Stimulated activated CD4-positive, alpha-beta T cell treated with anti-CD3 and anti-CD28 coated beads, Interleukin-2, amount 100 ng/mL, for 24 hours (primary cell): ENCODE measurements around the gene PARP3.
"Not testable (repeated sequence)": the region's sequence is repeated elsewhere in the genome, so short reads cannot be mapped to it uniquely, and the experiment has no call there.

Source experiments
- DNase-seq, 2 donors: peaks; one replicate each; pipeline ENCODE4 v3.0.0-alpha.2; 2020

The PARP3 gene

GRCh38 chr3:51941798-51942602 lies at the start of gene PARP3, which contains the start of gene RRP9:
Gene PARP3 (plus strand): TSS chr3:51942363. CDS start chr3:51943356, 993 bp downstream.
Gene RRP9 (minus strand): TSS chr3:51941904. CDS start chr3:51941867, 37 bp downstream.
- peak; percentile 100 for DNase-seq

DNA sequence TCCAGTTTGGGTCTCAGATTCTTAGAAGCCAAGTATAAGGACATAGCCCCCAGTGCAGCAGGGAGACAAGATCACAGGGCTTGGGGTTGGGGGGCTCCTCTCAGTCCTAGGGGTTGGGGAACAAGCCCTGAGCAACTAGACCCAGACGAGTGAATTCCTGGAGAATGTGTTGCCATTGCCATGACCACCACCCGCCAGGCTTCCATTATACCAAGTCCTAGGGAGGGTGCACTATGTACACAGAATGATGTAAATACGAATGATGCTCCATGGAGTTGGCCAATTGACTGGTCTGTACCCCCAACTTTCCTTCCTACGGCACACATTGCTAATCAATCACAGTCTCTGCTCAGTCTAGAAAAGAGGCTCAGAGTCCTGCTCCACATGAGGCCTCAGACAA lies 47.8 kb upstream of the PARP3 start:
- no peak for DNase-seq

DNA sequence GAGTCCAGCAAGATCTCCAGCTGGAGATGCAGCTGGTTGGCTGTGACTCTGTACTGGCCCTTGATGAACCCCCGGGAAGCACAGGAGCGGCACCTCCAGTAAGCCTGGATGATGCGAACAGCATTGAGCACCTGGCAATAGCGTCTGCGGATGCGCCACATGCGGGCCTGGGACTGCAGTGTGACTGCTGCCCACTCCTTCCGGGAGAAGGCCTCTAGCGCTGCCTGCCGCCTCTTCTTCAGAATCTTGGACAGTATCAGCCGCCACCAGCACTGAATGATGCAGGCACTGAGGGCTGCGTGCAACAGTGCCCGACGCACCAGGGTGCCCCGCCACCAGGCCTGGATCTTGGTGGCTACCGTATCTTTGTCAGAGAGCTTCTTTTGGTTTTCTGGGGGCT lies 47.2 kb upstream of the PARP3 start:
- no peak for DNase-seq

- no peak for DNase-seq
Observed at GRCh38 chr3:51896607-51897305, 45.4 kb upstream of the PARP3 start.

DNA sequence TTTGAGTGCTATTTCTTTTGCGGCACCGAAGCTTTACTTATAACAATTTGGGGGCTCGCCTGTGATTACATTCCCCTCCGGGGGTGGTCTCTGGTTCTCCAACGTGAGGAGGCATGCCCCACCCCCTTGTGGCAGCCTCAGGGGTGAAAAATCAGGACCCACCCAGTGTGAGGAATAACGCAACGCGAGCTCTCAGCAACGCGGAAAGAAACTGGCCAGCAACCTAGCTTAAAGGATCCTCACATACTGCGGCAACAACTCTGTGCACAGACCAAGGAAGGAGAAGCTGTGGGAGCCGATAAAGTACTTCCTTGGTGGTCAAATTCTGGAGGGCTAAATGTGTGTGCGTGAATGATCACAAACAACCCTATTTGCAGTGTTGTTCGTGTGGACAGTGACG lies 44.8 kb upstream of the PARP3 start:
- no peak for DNase-seq

DNA sequence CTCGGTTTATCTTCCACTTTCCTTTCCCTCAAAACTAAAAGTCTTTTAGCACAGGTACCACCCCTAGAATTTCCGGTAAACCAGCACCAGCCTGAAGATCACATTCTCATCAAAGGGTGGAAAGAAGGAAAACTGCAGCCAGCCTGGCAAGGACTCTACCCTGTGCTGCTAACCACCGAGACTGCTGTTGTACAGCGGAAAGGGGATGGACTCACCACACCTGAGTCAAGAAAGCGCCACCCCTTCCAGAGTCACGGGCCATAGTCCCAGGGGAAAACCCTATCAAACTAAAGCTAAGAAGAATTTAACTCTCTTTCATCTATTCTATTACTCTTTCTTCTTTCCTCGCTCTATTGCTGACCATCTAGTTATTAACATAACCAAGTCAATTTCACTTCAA lies 42.1 kb upstream of the PARP3 start:
- DNase-seq = not testable (repeated sequence)

DNA sequence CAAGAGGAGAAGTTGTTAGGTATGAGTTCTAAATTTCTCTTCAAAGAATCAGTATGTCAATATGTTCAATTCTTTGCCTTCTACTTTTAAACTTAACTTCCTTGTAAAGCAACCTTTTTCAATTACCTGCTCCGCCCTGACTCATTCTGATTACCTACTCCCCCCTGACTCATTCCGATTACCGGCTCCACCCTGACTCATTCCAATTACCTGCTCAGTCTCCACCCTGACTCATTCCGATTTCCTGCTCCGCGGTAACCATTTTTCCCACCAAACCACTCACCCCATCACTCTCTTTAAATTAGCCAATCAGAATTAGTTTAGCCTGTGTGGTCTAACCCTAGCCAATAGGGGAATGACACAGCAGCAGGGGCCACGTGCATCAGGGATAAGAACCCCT lies 39.8 kb upstream of the PARP3 start:
- peak; percentile 33 to 35 for DNase-seq

GRCh38 chr3:51904034-51904823 lies 37.9 kb upstream of the PARP3 start:
- no peak for DNase-seq

DNA sequence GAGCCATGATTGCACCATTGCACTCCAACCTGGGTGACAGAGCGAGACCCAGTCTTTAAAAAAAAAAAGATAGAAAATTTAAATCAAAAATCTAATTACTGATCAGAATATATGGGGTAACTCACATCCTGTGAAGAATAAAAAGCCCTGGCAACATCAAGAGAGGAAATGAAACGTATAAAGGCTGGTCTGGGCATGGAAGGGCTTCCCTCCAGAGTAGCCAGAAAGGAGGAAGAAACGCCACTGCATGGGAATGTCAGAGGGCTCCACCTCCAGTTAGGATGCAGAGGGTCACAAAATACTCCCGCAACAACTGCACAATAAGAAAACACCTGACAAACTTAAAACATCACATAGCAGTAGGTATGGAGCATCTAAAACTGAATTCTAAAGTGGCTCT lies 34.1 kb upstream of the PARP3 start:
- DNase-seq = no peak

DNA sequence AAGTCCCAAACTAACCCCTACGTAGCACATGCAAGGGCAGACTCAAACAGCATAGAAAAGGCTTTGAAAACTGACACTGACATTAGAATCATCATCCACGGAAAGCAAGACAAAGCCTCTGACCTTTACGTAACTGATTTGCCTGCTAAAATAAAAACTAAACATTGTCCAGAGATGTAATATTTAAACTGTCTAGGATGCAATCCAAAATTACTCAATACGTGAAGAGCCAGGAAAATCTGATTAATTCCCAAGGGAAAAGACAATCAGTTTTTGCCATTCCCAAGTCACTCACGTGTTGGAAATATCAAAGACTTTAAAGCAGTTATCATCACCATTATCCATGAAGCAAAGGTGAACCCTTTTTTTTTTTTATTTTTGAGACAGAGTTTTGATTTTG lies 25.7 kb upstream of the PARP3 start:
- DNase-seq = no peak

GRCh38 chr3:51921081-51921578 lies 21.0 kb upstream of the PARP3 start:
- DNase-seq = no peak

DNA sequence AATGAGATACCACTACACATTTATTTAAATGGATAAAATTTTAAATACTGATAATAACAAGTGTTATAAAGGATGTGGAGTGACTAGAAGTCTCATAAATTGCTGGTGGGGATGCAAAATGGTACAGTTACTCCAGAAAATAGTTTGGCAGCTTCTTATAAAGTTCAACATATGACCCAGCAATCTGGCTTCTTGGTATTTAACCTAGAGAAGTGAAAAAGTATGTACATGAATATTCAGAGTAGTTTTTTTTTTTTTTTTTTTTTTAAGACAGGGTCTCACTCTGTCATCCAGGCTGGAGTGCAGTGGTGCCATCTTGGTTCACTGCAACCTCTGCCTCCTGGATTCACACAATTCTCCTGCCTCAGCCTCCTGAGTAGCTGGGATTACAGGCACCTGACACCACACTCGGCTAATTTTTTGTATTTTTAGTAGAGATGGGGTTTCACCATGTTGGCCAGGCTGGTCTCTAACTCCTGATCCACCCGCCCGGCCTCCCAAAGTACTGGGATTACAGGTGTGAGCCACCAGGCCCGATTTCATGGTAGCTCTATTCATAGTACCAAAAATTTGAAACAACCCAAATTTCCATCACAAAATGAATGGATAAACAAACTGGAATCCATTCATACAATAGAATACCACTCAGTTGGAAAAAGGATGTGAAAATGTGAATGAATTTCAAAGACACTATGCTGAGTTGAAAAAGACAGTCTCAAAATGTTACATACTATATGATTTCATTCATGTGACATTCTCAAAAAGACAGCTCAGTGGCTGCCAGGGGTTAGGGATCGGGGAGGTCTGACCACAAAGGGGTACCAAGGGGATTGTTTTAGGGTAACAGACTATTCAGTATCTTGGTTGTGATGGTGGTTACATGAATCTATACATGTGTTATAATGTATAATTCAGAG lies 14.8 kb upstream of the PARP3 start:
- no peak for DNase-seq

DNA sequence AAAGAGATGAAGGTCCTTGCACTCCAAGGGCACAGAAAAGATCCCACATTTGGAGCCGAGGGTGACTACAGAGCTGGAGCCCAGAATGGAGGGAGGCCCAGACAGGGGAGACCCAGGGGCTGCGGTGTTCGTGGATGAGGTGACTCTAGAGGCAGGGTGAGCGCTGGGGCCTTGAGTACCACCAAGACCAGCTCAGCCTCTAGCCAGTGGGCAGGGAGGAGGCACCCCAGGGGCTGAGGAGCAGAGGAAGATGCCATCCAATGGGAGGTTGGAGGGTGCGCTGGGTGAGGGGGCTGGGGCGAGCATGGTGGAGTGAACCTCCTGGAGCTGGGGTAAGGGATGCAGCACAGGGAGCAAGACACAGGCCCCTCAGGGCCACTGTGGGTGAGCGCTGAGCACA lies 13.7 kb upstream of the PARP3 start:
- no peak for DNase-seq

DNA sequence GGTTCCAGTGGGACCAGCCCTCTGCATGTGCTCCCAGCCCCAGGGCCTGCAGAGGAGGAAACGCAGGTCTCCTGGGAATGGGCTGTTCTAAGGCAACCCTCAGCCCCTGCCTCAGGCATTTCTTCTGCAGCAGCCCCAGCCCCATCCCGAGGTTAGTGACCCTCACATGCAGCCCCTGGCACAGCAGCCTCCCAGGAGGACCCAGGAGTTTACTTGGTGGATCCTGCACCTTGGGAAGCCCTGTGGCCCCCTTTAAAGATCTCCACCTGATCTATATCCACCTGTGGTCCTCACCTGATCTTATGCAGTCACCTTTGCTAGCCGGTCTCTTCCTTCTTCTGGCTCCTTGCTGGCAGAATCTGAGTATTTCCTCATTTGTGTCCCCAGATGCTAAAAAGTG lies 13.2 kb upstream of the PARP3 start:
- not testable (repeated sequence) for DNase-seq

GRCh38 chr3:51929420-51930003 lies 12.7 kb upstream of the PARP3 start:
- no peak for DNase-seq

DNA sequence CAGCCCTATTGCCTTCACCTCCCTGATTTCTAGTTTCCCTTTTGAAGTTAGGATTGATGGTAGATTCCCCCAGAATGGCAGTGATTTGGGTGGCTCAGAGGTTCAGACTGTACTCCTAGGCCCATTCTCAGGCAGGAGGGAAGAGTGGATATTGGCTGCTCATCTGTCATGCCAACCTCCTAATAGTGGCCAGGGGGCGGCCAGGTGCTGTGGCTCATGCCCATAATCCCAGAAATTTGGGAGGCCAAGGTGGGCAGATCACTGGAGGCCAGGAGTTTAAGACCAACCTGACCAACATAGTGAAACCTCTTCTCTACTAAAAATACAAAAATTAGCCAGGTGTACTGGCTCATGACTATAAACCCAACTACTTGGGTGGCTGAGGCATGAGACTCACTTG lies 11.7 kb upstream of the PARP3 start:
- DNase-seq = no peak

- no peak for DNase-seq
Observed at GRCh38 chr3:51931756-51932155, 10.4 kb upstream of the PARP3 start.

- DNase-seq = no peak
Observed at GRCh38 chr3:51932471-51933370, 9.4 kb upstream of the PARP3 start.

- no peak for DNase-seq
Observed at GRCh38 chr3:51933471-51934138, 8.6 kb upstream of the PARP3 start.
